Measurements from ENCODE around the gene CEP68.

DNA sequence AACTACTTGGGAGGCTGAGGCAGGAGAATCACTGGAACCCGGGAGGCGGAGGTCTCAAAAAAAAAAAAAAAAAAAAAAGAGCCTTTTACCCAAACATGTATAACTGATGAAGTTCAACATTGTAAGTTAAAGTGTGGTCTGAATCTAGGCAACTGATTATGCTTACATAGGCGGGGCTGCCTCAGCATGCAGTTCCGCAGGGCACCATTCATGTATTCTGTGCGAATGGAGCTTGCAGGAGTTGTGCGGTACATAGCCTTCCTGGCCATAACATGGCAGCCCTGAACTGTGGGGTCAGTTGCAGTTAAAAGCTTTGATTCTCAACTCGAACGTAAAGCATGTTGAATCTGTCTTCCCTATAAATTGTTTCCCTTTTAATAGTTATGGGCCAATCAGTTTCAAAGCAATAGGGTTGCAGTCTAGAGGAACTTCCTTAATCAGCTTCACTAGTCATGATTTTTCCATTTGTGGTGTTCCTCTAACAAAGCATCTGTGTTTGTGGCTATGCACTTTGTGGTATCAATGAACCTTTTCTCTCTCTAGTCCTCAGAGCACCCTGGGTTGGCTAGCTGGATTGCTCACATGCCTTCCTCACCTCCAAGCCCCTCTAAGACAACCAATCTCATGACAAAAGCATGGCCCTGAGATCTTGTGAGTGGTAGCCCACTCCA, 30.6 kb upstream of the CEP68 start:
- TF ChIP-seq, protein P1, sequence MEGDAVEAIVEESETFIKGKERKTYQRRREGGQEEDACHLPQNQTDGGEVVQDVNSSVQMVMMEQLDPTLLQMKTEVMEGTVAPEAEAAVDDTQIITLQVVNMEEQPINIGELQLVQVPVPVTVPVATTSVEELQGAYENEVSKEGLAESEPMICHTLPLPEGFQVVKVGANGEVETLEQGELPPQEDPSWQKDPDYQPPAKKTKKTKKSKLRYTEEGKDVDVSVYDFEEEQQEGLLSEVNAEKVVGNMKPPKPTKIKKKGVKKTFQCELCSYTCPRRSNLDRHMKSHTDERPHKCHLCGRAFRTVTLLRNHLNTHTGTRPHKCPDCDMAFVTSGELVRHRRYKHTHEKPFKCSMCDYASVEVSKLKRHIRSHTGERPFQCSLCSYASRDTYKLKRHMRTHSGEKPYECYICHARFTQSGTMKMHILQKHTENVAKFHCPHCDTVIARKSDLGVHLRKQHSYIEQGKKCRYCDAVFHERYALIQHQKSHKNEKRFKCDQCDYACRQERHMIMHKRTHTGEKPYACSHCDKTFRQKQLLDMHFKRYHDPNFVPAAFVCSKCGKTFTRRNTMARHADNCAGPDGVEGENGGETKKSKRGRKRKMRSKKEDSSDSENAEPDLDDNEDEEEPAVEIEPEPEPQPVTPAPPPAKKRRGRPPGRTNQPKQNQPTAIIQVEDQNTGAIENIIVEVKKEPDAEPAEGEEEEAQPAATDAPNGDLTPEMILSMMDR (IDR thresholded peaks at IDR 0.05): peak in 1 of 5 experiments; percentile 17
- TF ChIP-seq POLR2AphosphoS5 (IDR thresholded peaks at IDR 0.05) (no peak), POLR2A (IDR thresholded peaks at IDR 0.05) (no peak), EP300 (IDR thresholded peaks at IDR 0.05; ENCODE audit: low read depth) (no peak)

All from transverse colon (tissue), 4 donors.